ENCODE measurements around the gene LPXN. TPM values are rescaled to one million over a fixed set of nuclear protein-coding genes. Genes with fewer than 3 reads are reported as not detected.

LPXN gene
- total RNA-seq, 1 donor from 2014 or later = 284 TPM

GRCh38 chr11:58608331-58608730 lies 32.7 kb upstream of the LPXN start:
- ChIA-PET CTCF (no interaction called here), POLR2A (no interaction called here)
- no peak for ATAC-seq (ENCODE audit: low read depth)
- H3K27ac Mint-ChIP-seq = no peak overlapping the region
- DNase-seq = no peak
- no peaks in the 10 kb centered on the region for H3K27me3 Mint-ChIP-seq
- H3K9me3 Mint-ChIP-seq = no peaks in the 10 kb centered on the region
- peaks cover 60% of the 10 kb centered on the region for H3K36me3 Mint-ChIP-seq (ENCODE audit: low read depth)
- no peak for TF ChIP-seq CTCF (IDR thresholded peaks at IDR 0.05)
- peaks cover 49% of the 10 kb centered on the region for H3K4me1 Mint-ChIP-seq
- no peak overlapping the region for H3K4me3 Mint-ChIP-seq
- intact Hi-C loops (cut with micrococcal nuclease) = no loop called here

GRCh38 chr11:58606930-58607714 lies 31.5 kb upstream of the LPXN start:
- ChIA-PET POLR2A (interaction anchor here (1.4 to 3.1 kb wide), 3 partner anchors 27 to 39 kb away, joined by 4 to 35 read pairs (median 8); partner anchors contain the start of genes LPXN and ZFP91), CTCF (interaction anchor here (0.6 to 1.3 kb wide), 3 partner anchors 19 to 529 kb away, joined by 3 to 4 read pairs (median 3); no protein-coding TSS in a partner anchor)
- Mint-ChIP-seq H3K36me3 (ENCODE audit: low read depth) (peaks cover 61% of the 10 kb centered on the region), H3K4me3 (no peak overlapping the region), H3K4me1 (peaks cover 55% of the 10 kb centered on the region), H3K27me3 (no peaks in the 10 kb centered on the region), H3K27ac (peak overlapping the region; percentile 21), H3K9me3 (no peaks in the 10 kb centered on the region)
- intact Hi-C loops (cut with micrococcal nuclease) = loop anchor here (2.0 kb wide), 1 partner anchor 20 kb away; no protein-coding TSS in a partner anchor
- TF ChIP-seq CTCF (IDR thresholded peaks at IDR 0.05) = no peak
- ATAC-seq (ENCODE audit: low read depth) = no peak
- no peak for DNase-seq

DNA sequence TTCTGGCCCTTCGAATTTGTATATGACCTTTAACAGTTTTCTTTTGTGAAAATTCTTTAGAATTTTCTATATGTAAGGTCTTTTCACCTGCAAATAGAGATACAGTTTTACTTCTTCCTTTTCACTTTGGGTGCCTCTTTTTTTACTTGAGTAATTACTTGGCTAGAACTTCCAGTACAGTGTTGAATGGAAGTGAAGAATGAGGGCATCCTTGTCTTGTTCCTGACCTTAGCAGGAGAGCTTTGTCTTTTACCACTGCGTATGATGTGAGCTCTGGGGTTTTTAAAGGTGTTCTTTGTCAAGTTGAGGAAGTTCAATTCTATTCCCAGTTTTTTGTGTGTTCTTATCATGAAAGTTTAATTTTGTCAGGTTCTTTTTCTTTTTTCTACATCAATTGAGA lies 24.9 kb upstream of the LPXN start:
- ChIA-PET CTCF (no interaction called here), POLR2A (interaction anchor here (1.5 kb wide), 1 partner anchor 23 kb away, joined by 3 read pairs; no protein-coding TSS in a partner anchor)
- Mint-ChIP-seq H3K36me3 (ENCODE audit: low read depth) (peaks cover 54% of the 10 kb centered on the region), H3K9me3 (no peaks in the 10 kb centered on the region), H3K27me3 (no peaks in the 10 kb centered on the region), H3K4me3 (no peak overlapping the region), H3K27ac (no peak overlapping the region), H3K4me1 (peaks cover 67% of the 10 kb centered on the region)
- intact Hi-C loops (cut with micrococcal nuclease) = no loop called here
- ATAC-seq (ENCODE audit: low read depth) (no peak), DNase-seq (no peak)
- no peak for TF ChIP-seq CTCF (IDR thresholded peaks at IDR 0.05)

GRCh38 chr11:58597486-58598144 lies 22.0 kb upstream of the LPXN start:
- no peak for ATAC-seq (ENCODE audit: low read depth)
- Mint-ChIP-seq H3K9me3 (no peaks in the 10 kb centered on the region), H3K36me3 (ENCODE audit: low read depth) (peaks cover 47% of the 10 kb centered on the region), H3K4me3 (no peak overlapping the region), H3K27ac (no peak overlapping the region), H3K27me3 (no peaks in the 10 kb centered on the region), H3K4me1 (peaks cover 54% of the 10 kb centered on the region)
- TF ChIP-seq CTCF (IDR thresholded peaks at IDR 0.05) = no peak
- POLR2A ChIA-PET = no interaction called here
- CTCF ChIA-PET = interaction anchor here (0.8 kb wide), 1 partner anchor 32 kb away, joined by 3 read pairs; no protein-coding TSS in a partner anchor
- no peak for DNase-seq
- intact Hi-C loops (cut with micrococcal nuclease) = no loop called here

DNA sequence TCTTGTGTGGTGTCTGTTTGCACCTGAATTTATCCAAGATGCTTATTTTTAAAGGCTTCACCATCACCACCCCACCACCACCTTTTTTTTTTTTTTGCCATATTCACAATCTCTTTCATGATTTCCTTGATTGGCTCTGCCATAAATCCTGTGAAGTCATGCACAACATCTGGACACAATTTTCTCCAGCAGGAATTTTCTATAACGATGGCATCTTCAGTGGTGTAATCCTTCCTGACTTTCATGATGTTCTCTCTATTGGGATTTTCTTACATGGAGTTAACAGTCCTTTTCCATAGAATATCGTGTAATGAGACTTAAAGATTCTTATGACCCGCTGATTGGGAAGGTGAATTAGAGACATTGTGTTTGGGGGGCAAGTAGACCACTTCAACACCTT lies 21.0 kb upstream of the LPXN start:
- peaks cover 45% of the 10 kb centered on the region for H3K36me3 Mint-ChIP-seq (ENCODE audit: low read depth)
- H3K4me1 Mint-ChIP-seq = peaks cover 52% of the 10 kb centered on the region
- no peak overlapping the region for H3K4me3 Mint-ChIP-seq
- no peak overlapping the region for H3K27ac Mint-ChIP-seq
- no peak for TF ChIP-seq CTCF (IDR thresholded peaks at IDR 0.05)
- DNase-seq = no peak
- ATAC-seq (ENCODE audit: low read depth) = no peak
- H3K9me3 Mint-ChIP-seq = no peaks in the 10 kb centered on the region
- ChIA-PET POLR2A (no interaction called here), CTCF (no interaction called here)
- intact Hi-C loops (cut with micrococcal nuclease) = no loop called here
- no peaks in the 10 kb centered on the region for H3K27me3 Mint-ChIP-seq
